Measurements from ENCODE around the gene SORL1-AS1.
"Not testable (repeated sequence)": the region's sequence is repeated elsewhere in the genome, so short reads cannot be mapped to it uniquely, and the experiment has no call there.

Gene SORL1-AS1

GRCh38 chr11:121417055-121417551 is 35.7 kb downstream of the SORL1-AS1 start:
- no peak overlapping the region for H3K4me2 ChIP-seq (ENCODE audit: low read depth, low read length, poor library complexity, severe bottlenecking)
- H3K79me2 ChIP-seq (ENCODE audit: low read length), result no peaks in the 10 kb centered on the region
- H3K9me3 ChIP-seq (ENCODE audit: low read length), result no peaks in the 10 kb centered on the region
- H3K27me3 ChIP-seq (ENCODE audit: low read length), result no peaks in the 10 kb centered on the region
- H4K20me1 ChIP-seq (ENCODE audit: insufficient read depth, low read depth, low read length), result no peaks in the 10 kb centered on the region
- no peaks in the 10 kb centered on the region for H3K9me2 ChIP-seq (replicated peaks; ENCODE audit: insufficient read depth, low read length)
- DNase-seq, result no peak
- H3K4me3 ChIP-seq (ENCODE audit: low read length), result no peak overlapping the region
- H2AFZ ChIP-seq (ENCODE audit: low read length), result no peak overlapping the region
- H3K36me3 ChIP-seq (ENCODE audit: insufficient read depth, low read length), result no peaks in the 10 kb centered on the region
- peak overlapping the region; percentile 30; the same call in 1 of the 2 replicates for H3K9ac ChIP-seq (ENCODE audit: low read length)
- peak overlapping the region; percentile 65 for H3K27ac ChIP-seq (ENCODE audit: low read length)
- H3K4me1 ChIP-seq (ENCODE audit: low read length), result peaks cover 51% of the 10 kb centered on the region

GRCh38 chr11:121415856-121416255 is 36.9 kb downstream of the SORL1-AS1 start:
- Histone ChIP-seq H3K9me3 (ENCODE audit: low read length) (no peaks in the 10 kb centered on the region), H3K27me3 (ENCODE audit: low read length) (no peaks in the 10 kb centered on the region), H3K9ac (ENCODE audit: low read length) (no peak overlapping the region), H4K20me1 (ENCODE audit: insufficient read depth, low read depth, low read length) (no peaks in the 10 kb centered on the region), H3K4me1 (ENCODE audit: low read length) (peaks cover 39% of the 10 kb centered on the region), H3K4me3 (ENCODE audit: low read length) (no peak overlapping the region), H3K79me2 (ENCODE audit: low read length) (no peaks in the 10 kb centered on the region), H3K4me2 (ENCODE audit: low read depth, low read length, poor library complexity, severe bottlenecking) (no peak overlapping the region), H3K36me3 (ENCODE audit: insufficient read depth, low read length) (no peaks in the 10 kb centered on the region), H2AFZ (ENCODE audit: low read length) (no peak overlapping the region), H3K27ac (ENCODE audit: low read length) (peak overlapping the region; percentile 47; the same call in 1 of the 2 replicates), H3K9me2 (replicated peaks; ENCODE audit: insufficient read depth, low read length) (no peaks in the 10 kb centered on the region)
- DNase-seq, result no peak

GRCh38 chr11:121414141-121414913 is 38.4 kb downstream of the SORL1-AS1 start:
- H4K20me1 ChIP-seq (ENCODE audit: insufficient read depth, low read depth, low read length), result no peaks in the 10 kb centered on the region
- H2AFZ ChIP-seq (ENCODE audit: low read length), result no peak overlapping the region
- no peaks in the 10 kb centered on the region for H3K36me3 ChIP-seq (ENCODE audit: insufficient read depth, low read length)
- no peak overlapping the region for H3K9ac ChIP-seq (ENCODE audit: low read length)
- no peaks in the 10 kb centered on the region for H3K9me2 ChIP-seq (replicated peaks; ENCODE audit: insufficient read depth, low read length)
- no peaks in the 10 kb centered on the region for H3K27me3 ChIP-seq (ENCODE audit: low read length)
- no peak overlapping the region for H3K4me3 ChIP-seq (ENCODE audit: low read length)
- H3K4me1 ChIP-seq (ENCODE audit: low read length), result peaks cover 34% of the 10 kb centered on the region
- H3K4me2 ChIP-seq (ENCODE audit: low read depth, low read length, poor library complexity, severe bottlenecking), result no peak overlapping the region
- H3K27ac ChIP-seq (ENCODE audit: low read length), result no peak overlapping the region
- no peaks in the 10 kb centered on the region for H3K9me3 ChIP-seq (ENCODE audit: low read length)
- no peaks in the 10 kb centered on the region for H3K79me2 ChIP-seq (ENCODE audit: low read length)
- no peak for DNase-seq

GRCh38 chr11:121412711-121413415 is 39.9 kb downstream of the SORL1-AS1 start:
- no peak overlapping the region for H3K4me2 ChIP-seq (ENCODE audit: low read depth, low read length, poor library complexity, severe bottlenecking)
- no peaks in the 10 kb centered on the region for H3K79me2 ChIP-seq (ENCODE audit: low read length)
- no peaks in the 10 kb centered on the region for H3K27me3 ChIP-seq (ENCODE audit: low read length)
- DNase-seq, result no peak
- H3K9me2 ChIP-seq (replicated peaks; ENCODE audit: insufficient read depth, low read length), result no peaks in the 10 kb centered on the region
- H2AFZ ChIP-seq (ENCODE audit: low read length), result no peak overlapping the region
- H4K20me1 ChIP-seq (ENCODE audit: insufficient read depth, low read depth, low read length), result no peaks in the 10 kb centered on the region
- peaks cover 35% of the 10 kb centered on the region for H3K4me1 ChIP-seq (ENCODE audit: low read length)
- no peaks in the 10 kb centered on the region for H3K9me3 ChIP-seq (ENCODE audit: low read length)
- no peak overlapping the region for H3K27ac ChIP-seq (ENCODE audit: low read length)
- no peak overlapping the region for H3K4me3 ChIP-seq (ENCODE audit: low read length)
- H3K9ac ChIP-seq (ENCODE audit: low read length), result no peak overlapping the region
- no peaks in the 10 kb centered on the region for H3K36me3 ChIP-seq (ENCODE audit: insufficient read depth, low read length)

- H3K4me2 ChIP-seq (ENCODE audit: low read depth, low read length, poor library complexity, severe bottlenecking), result no peak overlapping the region
- no peaks in the 10 kb centered on the region for H3K9me2 ChIP-seq (replicated peaks; ENCODE audit: insufficient read depth, low read length)
- H3K9ac ChIP-seq (ENCODE audit: low read length), result no peak overlapping the region
- H3K27me3 ChIP-seq (ENCODE audit: low read length), result no peaks in the 10 kb centered on the region
- peaks cover 35% of the 10 kb centered on the region for H3K4me1 ChIP-seq (ENCODE audit: low read length)
- no peaks in the 10 kb centered on the region for H3K36me3 ChIP-seq (ENCODE audit: insufficient read depth, low read length)
- DNase-seq, result no peak
- no peak overlapping the region for H3K4me3 ChIP-seq (ENCODE audit: low read length)
- H3K9me3 ChIP-seq (ENCODE audit: low read length), result no peaks in the 10 kb centered on the region
- H3K79me2 ChIP-seq (ENCODE audit: low read length), result no peaks in the 10 kb centered on the region
- H2AFZ ChIP-seq (ENCODE audit: low read length), result no peak overlapping the region
- no peaks in the 10 kb centered on the region for H4K20me1 ChIP-seq (ENCODE audit: insufficient read depth, low read depth, low read length)
- no peak overlapping the region for H3K27ac ChIP-seq (ENCODE audit: low read length)
These were observed 40.7 kb downstream of the SORL1-AS1 start for GRCh38 chr11:121412000-121412587.

GRCh38 chr11:121411330-121411729 is 41.4 kb downstream of the SORL1-AS1 start:
- Histone ChIP-seq H3K4me1 (ENCODE audit: low read length) (peaks cover 40% of the 10 kb centered on the region), H3K27ac (ENCODE audit: low read length) (peak overlapping the region; percentile 42; the same call in 1 of the 2 replicates)
- H3K79me2 ChIP-seq (ENCODE audit: low read length); DNase-seq; H3K27me3 ChIP-seq (ENCODE audit: low read length); H4K20me1 ChIP-seq (ENCODE audit: insufficient read depth, low read depth, low read length); H3K9me2 ChIP-seq (replicated peaks; ENCODE audit: insufficient read depth, low read length); H3K36me3 ChIP-seq (ENCODE audit: insufficient read depth, low read length); H3K9me3 ChIP-seq (ENCODE audit: low read length); H3K4me3 ChIP-seq (ENCODE audit: low read length); H3K9ac ChIP-seq (ENCODE audit: low read length); H2AFZ ChIP-seq (ENCODE audit: low read length); H3K4me2 ChIP-seq (ENCODE audit: low read depth, low read length, poor library complexity, severe bottlenecking): not testable (repeated sequence)

- H2AFZ ChIP-seq (ENCODE audit: low read length); H3K4me3 ChIP-seq (ENCODE audit: low read length): not testable (repeated sequence)
These were observed 42.7 kb downstream of the SORL1-AS1 start for GRCh38 chr11:121410041-121410440.

GRCh38 chr11:121408830-121409229 is 43.9 kb downstream of the SORL1-AS1 start:
- Histone ChIP-seq H3K79me2 (ENCODE audit: low read length) (no peaks in the 10 kb centered on the region), H3K9me3 (ENCODE audit: low read length) (no peaks in the 10 kb centered on the region), H3K36me3 (ENCODE audit: insufficient read depth, low read length) (no peaks in the 10 kb centered on the region), H3K9me2 (replicated peaks; ENCODE audit: insufficient read depth, low read length) (no peaks in the 10 kb centered on the region), H3K9ac (ENCODE audit: low read length) (peak overlapping the region; percentile 38; the same call in 1 of the 2 replicates), H3K27me3 (ENCODE audit: low read length) (no peaks in the 10 kb centered on the region), H3K4me2 (ENCODE audit: low read depth, low read length, poor library complexity, severe bottlenecking) (peak overlapping the region; percentile 56), H3K27ac (ENCODE audit: low read length) (peak overlapping the region; percentile 99), H3K4me3 (ENCODE audit: low read length) (no peak overlapping the region), H3K4me1 (ENCODE audit: low read length) (peaks cover 53% of the 10 kb centered on the region), H4K20me1 (ENCODE audit: insufficient read depth, low read depth, low read length) (no peaks in the 10 kb centered on the region), H2AFZ (ENCODE audit: low read length) (no peak overlapping the region)
- peak; percentile 65 for DNase-seq

More at GRCh38 chr11:121410041-121410440, 42.7 kb downstream of the SORL1-AS1 start:
- not testable (repeated sequence) for H3K27me3 ChIP-seq (ENCODE audit: low read length); DNase-seq; H3K9me3 ChIP-seq (ENCODE audit: low read length); H3K4me2 ChIP-seq (ENCODE audit: low read depth, low read length, poor library complexity, severe bottlenecking); H3K9ac ChIP-seq (ENCODE audit: low read length); H3K9me2 ChIP-seq (replicated peaks; ENCODE audit: insufficient read depth, low read length); H4K20me1 ChIP-seq (ENCODE audit: insufficient read depth, low read depth, low read length); H3K79me2 ChIP-seq (ENCODE audit: low read length); H3K36me3 ChIP-seq (ENCODE audit: insufficient read depth, low read length)
- Histone ChIP-seq H3K27ac (ENCODE audit: low read length) (peak overlapping the region; percentile 99), H3K4me1 (ENCODE audit: low read length) (peaks cover 52% of the 10 kb centered on the region)

All from Karpas-422 (cell line).